NCI-H2029 (cell line): ENCODE data around the gene SALL1.

Experiments
- DNase-seq: peaks from one replicate; lab custom pipeline; 2025; lab: John Stamatoyannopoulos, UW

Gene SALL1

GRCh38 chr16:51150888-51151320 is at the start of gene SALL1:
TSS of gene SALL1 (minus strand) at chr16:51151270. CDS start at chr16:51151241, 29 bp downstream.
- no peak for DNase-seq

DNA sequence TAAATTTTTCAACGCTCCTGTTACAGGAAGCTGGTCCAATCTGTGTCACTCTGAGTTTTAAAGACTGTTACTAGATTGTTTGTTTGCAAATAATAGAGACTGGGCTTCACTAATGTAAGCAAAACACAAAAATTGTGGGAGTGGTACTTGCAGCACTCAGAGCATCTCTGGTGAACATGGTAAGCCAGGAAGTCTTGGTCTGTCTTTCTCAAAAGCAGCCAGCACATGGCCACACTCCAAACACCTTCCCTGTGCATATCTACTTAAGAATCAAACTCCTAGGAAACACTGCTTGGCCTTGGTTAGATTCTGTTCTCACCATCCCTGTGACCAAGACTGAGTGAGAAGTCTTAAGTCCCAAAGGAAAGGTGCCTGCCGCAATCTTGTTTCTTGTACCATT is 49.7 kb upstream of the SALL1 start:
- DNase-seq = no peak

GRCh38 chr16:51197953-51198748 is 47.1 kb upstream of the SALL1 start:
- DNase-seq = no peak

- DNase-seq = no peak
These were observed 42.8 kb upstream of the SALL1 start for GRCh38 chr16:51193879-51194278.

DNA sequence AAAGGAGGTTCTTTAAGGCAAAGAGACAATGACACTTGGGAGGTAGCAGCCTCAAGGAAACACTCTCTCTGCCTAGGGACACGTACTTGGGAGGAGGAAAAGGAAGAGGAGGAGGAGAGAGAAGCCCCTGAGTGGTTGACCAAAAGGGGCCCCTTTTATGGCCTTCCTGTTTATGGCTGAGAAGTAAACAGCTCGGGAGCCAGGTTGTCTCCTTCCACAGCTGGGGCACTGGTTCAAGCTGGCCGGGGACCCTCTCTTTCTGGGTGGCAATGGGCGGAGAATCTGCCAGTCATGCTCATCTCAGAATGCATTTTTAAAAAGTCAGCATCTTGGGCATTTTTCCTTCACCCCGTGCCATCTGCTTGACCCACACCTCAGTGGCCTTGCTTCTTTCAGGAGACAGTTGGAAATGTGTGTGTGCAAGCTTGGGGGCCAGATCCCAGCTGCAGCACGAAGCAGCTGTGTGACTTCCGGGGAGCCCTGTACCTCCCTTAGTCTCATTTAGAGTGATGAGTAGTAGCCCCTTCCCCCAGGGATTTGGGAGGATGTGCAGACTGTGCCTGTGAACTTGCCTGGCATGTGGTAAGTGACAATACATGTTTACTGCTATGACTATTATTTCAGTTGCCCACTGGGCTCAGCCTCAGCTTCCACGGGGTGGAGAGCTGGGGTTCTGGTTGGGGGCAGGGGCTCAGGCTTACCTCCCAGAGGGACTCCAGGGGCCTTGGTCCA is 33.8 kb upstream of the SALL1 start:
- no peak for DNase-seq

DNA sequence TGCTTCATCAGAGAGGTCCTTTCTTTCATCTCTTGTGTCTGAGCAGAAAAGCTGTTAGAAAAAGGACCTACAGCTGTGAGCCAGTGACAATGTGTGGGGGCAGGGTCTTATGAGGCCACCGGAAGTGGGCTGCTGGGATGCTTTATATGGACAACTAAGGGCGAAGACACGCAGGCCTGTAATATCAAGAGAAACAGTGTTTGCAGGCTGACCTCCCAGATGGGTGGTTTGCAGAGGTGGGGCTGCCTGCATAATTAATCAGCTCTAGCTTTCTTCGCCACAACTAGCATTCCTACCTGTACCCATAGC is 30.4 kb upstream of the SALL1 start:
- no peak for DNase-seq

DNA sequence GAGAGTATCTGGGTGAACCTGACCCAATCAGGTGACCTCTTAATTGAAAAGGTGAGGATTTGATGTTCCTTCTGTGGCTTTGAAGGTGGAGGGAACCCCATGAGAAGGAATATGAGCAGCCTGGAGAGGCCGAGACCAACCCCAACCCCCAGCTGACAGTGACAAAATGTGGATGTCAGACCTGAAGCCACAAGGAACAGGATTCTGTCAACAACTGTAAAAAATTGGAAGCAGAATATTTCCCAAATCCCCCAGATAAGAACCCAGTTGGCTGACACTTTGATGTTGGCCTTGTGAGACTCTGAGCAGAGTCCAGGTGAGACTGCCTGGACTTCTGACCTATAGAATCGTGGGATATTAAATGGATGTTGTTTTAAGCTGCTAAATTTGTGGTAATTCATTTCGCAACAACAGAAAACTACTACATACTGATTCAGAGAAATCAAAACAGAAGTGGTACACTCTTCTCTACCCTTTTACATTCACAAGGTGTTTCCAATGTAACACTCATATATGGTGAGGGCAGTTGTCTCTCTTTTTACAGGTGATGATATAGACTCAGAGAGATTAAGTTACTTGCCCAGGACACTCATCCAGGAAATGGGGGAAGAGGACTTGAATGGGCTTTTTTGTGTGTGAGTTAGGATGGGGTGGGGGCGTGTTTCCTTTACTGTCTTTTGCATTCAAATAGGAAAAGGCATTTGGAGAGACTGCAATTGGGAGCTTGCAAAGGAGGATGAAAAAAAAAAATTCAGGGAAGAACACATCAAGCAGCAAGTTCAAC is 29.8 kb upstream of the SALL1 start:
- no peak for DNase-seq

DNA sequence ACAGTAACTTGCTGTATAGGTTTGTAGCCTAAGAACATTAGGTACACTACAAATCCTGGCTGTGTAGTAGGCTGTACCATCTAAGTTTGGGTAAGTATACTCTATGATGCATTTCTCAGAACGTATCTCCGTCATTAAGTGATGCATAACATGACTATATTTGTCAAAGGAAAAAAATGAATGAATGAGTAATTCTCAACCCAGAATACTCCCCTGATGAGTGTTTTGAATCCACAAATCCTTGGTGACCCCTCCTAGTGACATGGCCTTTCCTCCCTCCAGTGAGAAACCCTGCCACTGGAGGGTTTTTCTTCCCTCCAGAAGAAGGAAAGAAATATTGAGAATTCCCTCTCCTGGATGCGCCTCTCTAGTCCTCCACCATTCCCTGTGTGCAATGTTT is 24.0 kb upstream of the SALL1 start:
- no peak for DNase-seq

GRCh38 chr16:51172368-51172767 is 21.3 kb upstream of the SALL1 start:
- DNase-seq = no peak

GRCh38 chr16:51168755-51169154 is 17.7 kb upstream of the SALL1 start:
- no peak for DNase-seq

GRCh38 chr16:51167170-51167895 is 16.3 kb upstream of the SALL1 start:
- DNase-seq = peak; percentile 55

- DNase-seq = no peak
These were observed 15.5 kb upstream of the SALL1 start for GRCh38 chr16:51166541-51166940.

DNA sequence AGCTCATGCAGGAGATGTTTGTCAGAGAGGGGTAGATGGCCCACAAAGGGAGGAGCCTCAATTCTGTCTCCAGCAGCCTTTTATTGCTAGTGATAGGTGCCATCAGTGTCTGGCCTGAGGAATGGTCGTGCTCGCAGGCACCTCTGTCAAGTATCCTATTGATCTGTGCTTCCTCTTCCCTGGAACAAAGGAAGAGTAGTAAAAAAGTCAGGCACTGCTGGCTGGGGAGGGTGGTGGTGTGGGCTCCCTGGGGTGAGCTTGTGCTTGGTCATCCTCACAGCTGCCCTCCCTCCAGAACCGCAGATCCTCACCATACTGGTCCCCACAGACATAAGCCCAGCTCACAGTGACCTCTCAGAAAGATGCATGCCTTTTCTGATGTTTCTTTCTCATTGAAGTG is 15.0 kb upstream of the SALL1 start:
- no peak for DNase-seq

DNA sequence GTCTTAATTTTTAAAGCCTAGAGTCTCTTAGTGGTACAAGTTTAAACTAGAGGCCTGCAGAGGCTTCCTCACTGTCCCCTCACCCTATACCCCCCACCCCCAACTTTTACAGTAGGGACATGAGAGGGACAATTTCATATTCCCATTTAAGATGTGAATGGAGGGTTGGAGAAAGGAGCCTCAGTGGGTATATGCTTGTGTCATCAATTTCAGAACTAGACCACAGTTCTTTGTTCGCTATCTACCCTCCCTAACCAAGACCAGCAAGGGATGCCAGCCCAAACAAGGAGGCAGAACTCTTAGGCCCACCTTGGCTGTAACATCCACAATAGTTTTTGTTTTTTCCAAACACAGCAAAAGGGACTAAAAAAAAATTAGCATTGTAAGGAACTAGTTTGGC is 14.0 kb upstream of the SALL1 start:
- no peak for DNase-seq

GRCh38 chr16:51164574-51164973 is 13.5 kb upstream of the SALL1 start:
- no peak for DNase-seq

- DNase-seq = no peak
These were observed 13.0 kb upstream of the SALL1 start for GRCh38 chr16:51163894-51164566.

GRCh38 chr16:51163366-51163765 is 12.3 kb upstream of the SALL1 start:
- no peak for DNase-seq

DNA sequence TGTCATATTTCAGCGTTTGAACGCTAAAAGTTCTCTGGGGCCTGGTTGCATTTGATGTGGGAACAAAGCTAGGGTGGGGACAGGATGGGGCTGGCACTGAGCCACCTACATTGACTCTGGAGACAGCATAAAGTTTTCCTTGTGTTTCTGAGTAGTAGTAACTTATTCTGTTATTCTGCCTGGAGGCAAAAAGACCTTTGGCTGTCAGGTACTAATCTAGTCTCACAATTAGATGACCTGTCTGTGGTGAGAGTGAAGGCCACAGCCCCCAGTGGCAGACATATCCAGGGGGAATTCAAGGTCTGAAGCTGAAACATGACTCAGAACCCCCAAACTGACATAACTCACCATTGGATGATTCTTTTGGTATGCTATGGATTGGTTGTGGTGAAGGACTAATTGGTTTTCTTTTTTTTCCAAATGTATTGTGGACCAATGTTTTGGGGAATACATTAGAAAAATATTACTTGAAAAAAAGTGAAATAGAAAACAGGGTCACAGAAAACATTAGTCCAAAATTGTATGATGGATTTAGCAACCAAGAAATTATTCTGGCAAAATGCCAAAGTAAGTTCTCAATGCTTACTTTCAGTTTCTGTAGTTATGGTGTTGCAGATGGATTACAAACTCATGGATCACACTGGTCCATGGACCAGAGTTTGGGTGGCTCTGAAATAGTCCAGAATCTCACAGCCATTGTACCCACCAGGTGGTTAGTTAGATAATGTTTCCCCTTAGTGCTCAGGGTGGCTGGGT is 10.5 kb upstream of the SALL1 start:
- no peak for DNase-seq

DNA sequence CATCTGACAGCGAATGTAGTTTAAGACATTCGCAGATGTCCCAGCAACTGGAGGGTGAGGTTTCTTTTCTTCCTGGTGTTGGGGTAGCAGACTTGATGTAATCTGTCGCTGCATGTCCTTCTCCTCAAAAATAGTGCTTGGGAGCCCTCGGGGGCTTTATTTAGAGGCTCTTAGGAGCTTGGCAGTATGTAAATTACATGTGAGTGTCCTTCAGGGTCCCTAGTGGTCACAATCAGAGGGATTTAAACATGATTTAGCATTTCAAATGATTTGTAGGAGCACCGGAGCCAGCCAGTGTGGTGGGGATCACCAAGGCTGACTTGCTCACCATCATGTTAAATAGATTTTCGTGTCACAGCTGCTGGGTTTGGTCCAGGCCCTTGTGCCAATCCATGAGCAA is 8.8 kb upstream of the SALL1 start:
- no peak for DNase-seq

GRCh38 chr16:51159296-51159695 is 8.2 kb upstream of the SALL1 start:
- no peak for DNase-seq

GRCh38 chr16:51157698-51158097 is 6.6 kb upstream of the SALL1 start:
- DNase-seq = no peak
